ENCODE results near the gene NRP1. TPM values are rescaled to one million over a fixed set of nuclear protein-coding genes. Genes with fewer than 3 reads are reported as not detected.

NRP1 gene
- total RNA-seq, 4 donors from 2014 or later, result 8.2 to 24.6 (median 18.7) TPM

DNA sequence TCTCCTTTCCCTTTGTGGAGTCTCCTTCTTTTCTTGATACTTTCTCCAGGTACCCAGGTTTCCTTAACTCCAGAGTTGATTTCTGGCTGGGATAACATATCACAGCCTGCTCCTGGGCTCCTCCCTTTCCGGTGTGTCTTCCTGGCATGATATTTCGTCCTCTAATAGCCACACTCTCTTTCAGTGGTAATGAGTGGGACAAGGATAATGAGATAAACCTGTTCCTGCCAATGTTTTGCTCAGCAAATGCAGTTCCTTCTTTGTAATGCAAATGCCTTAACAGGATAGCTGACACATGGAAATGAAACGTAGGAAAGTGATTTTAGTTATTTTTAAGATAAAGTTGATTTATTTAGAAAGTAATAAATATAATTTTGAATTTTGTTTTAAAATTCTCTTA, 168.6 kb downstream of the NRP1 start:
- H3K4me3 ChIP-seq (ENCODE audit: low read depth, poor library complexity, severe bottlenecking), result no peak overlapping the region
- WGBS, 2 donors, result 25% methylated on average over 3 of the region's 3 CpGs
- intact Hi-C loops (cut with DNase I; ENCODE audit: low total_unique reads), result no loop called here
- TF ChIP-seq POLR2A (IDR thresholded peaks at IDR 0.05), result no peak
- TF ChIP-seq, protein P1, sequence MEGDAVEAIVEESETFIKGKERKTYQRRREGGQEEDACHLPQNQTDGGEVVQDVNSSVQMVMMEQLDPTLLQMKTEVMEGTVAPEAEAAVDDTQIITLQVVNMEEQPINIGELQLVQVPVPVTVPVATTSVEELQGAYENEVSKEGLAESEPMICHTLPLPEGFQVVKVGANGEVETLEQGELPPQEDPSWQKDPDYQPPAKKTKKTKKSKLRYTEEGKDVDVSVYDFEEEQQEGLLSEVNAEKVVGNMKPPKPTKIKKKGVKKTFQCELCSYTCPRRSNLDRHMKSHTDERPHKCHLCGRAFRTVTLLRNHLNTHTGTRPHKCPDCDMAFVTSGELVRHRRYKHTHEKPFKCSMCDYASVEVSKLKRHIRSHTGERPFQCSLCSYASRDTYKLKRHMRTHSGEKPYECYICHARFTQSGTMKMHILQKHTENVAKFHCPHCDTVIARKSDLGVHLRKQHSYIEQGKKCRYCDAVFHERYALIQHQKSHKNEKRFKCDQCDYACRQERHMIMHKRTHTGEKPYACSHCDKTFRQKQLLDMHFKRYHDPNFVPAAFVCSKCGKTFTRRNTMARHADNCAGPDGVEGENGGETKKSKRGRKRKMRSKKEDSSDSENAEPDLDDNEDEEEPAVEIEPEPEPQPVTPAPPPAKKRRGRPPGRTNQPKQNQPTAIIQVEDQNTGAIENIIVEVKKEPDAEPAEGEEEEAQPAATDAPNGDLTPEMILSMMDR (IDR thresholded peaks at IDR 0.05), result no peak
- no peak for DNase-seq (ENCODE audit: low spot score in 2 of 2)

DNA sequence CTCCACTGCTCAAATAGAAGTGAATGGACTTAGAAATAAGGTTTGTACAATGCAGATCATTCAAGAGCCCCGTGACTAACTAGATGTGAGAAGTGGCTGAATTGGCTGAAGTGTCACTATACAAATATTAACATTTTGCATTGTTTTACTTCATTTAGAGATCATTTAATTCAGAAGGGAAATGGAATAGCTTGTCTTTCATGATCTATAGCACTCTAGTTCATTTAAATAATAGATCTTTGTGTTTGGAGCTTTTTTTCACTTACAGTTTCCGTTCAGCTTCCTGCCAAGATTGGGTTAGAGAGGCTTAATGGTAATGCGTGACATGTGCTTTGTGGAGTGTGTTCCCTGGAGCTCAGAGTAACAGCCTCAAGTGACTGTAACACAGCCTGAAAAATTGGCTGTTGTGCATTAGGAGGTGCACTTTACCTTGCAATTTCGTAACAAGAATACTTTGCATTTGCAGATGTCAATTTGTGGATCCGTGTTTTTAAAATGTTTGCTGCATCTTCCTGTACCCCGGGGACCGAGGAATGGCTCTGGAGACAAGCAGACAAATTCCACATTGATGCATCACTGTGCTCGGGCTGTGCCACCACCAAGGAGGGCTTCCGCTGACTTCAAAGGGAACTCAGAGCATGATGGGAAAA, 170.3 kb downstream of the NRP1 start:
- intact Hi-C loops (cut with DNase I; ENCODE audit: low total_unique reads), result no loop called here
- no peak overlapping the region for H3K4me3 ChIP-seq (ENCODE audit: low read depth, poor library complexity, severe bottlenecking)
- no peak for DNase-seq (ENCODE audit: low spot score in 2 of 2)
- TF ChIP-seq, protein P1 (IDR thresholded peaks at IDR 0.05), result no peak
- no peak for TF ChIP-seq POLR2A (IDR thresholded peaks at IDR 0.05)
- 48% methylated on average over 9 of the region's 9 CpGs for WGBS, 2 donors

DNA sequence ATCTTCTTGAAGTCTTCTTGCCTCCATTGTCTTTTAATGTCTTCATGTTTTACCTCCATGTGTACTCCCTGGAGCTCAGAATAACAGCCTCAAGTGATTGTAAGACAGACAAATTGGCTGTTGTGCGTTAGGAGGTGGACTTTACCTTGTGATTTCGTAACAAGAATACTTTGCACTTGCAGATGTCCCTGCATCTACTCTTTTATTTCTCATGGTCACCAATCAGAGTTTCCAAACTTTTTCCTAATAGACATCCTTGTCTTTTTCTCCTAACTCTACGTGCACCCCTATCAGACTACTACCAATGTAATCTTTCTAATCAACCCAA, 172.3 kb downstream of the NRP1 start:
- intact Hi-C loops (cut with DNase I; ENCODE audit: low total_unique reads), result no loop called here
- H3K4me3 ChIP-seq (ENCODE audit: low read depth, poor library complexity, severe bottlenecking), result no peak overlapping the region
- no peak for DNase-seq (ENCODE audit: low spot score in 2 of 2)
- 95 to 99% methylated on average over 3 of the region's 3 CpGs for WGBS, 2 donors
- no peak for TF ChIP-seq POLR2A (IDR thresholded peaks at IDR 0.05)
- TF ChIP-seq, protein P1 (IDR thresholded peaks at IDR 0.05), result no peak

DNA sequence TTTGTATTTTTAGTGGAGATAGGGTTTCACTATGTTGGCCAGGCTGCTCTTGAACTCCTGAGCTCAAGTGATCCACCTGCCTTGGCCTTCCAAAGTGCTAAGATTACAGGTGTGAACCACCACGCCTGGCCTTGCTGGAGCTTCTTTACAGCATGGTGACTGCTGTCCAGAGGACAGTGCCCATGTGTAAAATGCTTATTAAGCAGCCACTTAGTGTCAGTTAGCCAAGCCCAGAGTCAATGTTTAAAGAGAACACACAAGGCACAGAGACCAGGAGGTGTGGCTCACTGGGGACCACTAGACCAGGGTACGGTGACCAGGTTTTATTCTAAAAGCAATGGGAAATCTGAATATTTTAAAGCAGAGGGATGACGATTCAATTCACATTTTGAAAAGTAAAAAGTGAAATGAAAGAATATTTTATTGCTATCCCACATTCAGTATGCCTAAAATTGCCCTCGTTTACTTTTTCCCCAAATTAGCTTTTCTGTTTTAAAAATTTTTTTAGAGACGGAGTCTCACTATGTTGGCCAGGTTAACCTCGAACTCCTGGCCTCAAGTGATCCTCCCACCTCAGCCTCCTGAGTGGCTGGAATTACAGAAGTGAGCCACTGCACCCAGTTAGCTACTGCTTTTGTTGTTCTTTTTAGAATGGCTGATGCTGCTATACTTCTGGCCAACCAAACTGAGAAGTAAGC, 172.8 kb downstream of the NRP1 start:
- intact Hi-C loops (cut with DNase I; ENCODE audit: low total_unique reads), result no loop called here
- H3K4me3 ChIP-seq (ENCODE audit: low read depth, poor library complexity, severe bottlenecking), result no peak overlapping the region
- TF ChIP-seq, protein P1 (IDR thresholded peaks at IDR 0.05), result no peak
- no peak for TF ChIP-seq POLR2A (IDR thresholded peaks at IDR 0.05)
- DNase-seq (ENCODE audit: low spot score in 2 of 2), result no peak
- 93 to 95% methylated on average over 6 of the region's 6 CpGs for whole genome bisulfite sequencing, 2 donors

DNA sequence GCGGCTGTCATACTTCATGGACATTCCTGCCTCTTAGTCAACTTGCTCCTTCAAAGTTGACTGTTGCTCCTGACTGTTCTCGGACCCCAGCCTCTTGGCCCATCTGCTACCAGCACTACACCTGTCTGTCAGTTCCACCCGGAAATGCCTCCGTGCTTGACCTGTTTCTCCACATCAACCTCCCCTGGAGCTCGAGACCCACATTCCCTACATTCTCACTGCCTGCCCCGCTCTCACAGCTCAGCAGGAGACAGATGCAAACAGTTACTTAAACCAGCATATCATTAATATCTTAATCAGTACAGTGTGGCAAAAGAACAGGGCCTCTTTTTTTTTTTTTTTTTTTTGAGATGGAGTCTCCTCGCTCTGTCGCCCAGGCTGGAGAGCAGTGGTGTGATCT, 174.3 kb downstream of the NRP1 start:
- no peak for TF ChIP-seq POLR2A (IDR thresholded peaks at IDR 0.05)
- TF ChIP-seq, protein P1 (IDR thresholded peaks at IDR 0.05), result no peak
- 94% methylated on average over 8 of the region's 8 CpGs for WGBS, 2 donors
- H3K4me3 ChIP-seq (ENCODE audit: low read depth, poor library complexity, severe bottlenecking), result no peak overlapping the region
- intact Hi-C loops (cut with DNase I; ENCODE audit: low total_unique reads), result no loop called here
- no peak for DNase-seq (ENCODE audit: low spot score in 2 of 2)

All from lower leg skin (tissue), 4 donors.